HG02943 (cell line): Measurements from ENCODE around the gene LILRA1.
"Not testable (repeated sequence)": the region's sequence is repeated elsewhere in the genome, so short reads cannot be mapped to it uniquely, and the experiment has no call there.

ENCODE experiments used
- ATAC-seq: cut with Tn5 transposase; IDR thresholded peaks from one replicate; pipeline ENCODE4 v1.9.1; 2021; ENCODE audit warnings: mild to moderate bottlenecking, low read depth, moderate library complexity; ENCODE audit not compliant: unreplicated experiment

Gene LILRA1

DNA sequence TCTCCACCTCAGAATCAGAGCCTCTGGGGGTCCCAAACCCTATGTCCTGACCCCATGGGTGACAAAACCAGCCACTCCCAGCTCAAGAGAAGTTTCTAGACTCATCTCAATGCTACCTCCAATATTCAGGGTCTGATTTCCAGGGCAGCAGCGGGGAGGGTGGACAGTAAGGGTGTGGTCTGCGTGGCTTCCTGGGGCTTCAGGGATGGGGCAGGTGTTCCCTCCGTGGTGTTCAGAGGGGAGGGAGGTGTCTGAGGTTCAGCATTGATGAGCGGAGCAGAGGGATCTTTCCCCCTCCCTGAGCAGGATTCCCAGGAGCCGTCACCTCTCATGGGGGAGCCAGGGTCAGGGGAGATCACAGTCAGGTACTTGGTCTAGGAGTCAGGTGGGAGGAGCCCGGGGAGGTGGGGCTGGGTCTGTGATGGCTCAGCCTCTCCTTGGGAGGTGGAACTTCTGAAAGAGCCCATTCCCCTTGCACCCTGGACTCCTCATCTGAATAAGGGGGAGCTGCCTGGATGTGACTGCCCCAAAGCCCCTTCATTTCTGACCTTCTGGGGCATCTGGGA is 16.9 kb upstream of the LILRA1 start:
- ATAC-seq: no peak

DNA sequence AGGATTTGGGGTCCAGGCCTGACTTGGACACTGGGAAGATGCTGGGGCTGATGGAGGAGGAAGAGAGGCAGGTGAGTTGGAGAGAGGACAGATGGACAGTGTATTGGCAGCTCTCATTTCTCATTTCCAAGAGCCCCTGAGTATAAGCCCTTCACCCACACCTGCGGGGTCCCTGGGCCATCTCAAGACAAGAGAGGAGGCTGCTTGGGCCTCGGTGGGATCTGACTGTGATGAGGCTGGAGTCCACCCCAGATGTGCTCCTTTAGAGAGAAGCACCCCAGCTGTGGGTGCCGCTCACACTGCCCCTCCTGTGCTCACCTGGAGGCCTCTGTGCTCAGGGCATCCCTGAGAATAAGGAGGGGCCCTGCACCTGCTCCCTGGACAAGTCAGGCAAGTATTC is 16.1 kb upstream of the LILRA1 start:
- ATAC-seq: no peak

DNA sequence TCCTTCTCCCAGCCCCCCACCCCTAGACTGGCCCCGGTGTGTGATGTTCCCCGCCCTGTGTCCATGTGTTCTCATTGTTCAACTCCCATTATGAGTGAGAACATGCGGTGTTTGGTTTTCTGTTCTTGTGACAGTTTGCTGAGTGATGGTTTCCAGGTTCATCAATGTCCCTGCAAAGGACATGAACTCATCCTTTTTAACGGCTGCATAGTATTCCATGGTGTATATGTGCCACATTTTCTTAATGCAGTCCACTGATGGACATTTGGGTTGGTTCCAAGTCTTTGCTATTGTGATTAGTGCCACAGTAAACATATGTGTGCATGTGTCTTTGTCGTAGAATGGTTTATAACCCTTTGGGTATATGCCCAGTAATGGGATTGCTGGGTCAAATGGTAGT is 15.2 kb upstream of the LILRA1 start:
- ATAC-seq: not testable (repeated sequence)

DNA sequence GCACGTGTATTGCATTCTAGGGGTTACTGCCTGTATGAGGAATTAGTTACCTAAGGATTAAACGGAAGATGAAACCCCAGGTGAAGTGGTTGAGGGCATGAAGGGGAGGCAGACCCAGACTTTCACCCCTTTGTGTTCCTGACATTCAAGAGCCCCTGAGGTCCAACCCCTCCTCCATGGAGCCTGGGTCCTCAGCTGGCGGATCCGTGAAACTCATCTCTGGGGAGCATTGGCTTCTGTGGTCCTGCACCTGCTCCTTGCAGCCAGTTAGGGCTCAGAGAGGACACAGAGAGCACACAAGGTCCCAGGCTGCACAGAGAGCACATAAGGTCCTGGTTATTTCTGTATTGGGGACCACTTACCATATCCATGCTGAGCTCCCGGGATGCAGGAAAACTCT is 7.0 kb upstream of the LILRA1 start:
- no peak for ATAC-seq

DNA sequence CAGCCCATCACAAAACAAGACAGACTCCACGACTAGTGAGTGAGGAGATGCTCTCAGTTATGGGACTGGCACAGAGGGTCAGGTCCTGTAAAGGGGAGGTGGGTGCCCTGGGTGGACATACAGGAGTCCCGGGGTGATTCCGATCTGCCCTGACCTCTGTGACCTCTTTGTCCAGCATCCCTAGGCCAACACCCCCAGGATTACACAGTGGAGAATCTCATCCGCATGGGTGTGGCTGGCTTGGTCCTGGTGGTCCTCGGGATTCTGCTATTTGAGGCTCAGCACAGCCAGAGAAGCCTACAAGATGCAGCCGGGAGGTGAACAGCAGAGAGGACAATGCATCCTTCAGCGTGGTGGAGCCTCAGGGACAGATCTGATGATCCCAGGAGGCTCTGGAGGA is 6.4 kb upstream of the LILRA1 start:
- no peak for ATAC-seq

DNA sequence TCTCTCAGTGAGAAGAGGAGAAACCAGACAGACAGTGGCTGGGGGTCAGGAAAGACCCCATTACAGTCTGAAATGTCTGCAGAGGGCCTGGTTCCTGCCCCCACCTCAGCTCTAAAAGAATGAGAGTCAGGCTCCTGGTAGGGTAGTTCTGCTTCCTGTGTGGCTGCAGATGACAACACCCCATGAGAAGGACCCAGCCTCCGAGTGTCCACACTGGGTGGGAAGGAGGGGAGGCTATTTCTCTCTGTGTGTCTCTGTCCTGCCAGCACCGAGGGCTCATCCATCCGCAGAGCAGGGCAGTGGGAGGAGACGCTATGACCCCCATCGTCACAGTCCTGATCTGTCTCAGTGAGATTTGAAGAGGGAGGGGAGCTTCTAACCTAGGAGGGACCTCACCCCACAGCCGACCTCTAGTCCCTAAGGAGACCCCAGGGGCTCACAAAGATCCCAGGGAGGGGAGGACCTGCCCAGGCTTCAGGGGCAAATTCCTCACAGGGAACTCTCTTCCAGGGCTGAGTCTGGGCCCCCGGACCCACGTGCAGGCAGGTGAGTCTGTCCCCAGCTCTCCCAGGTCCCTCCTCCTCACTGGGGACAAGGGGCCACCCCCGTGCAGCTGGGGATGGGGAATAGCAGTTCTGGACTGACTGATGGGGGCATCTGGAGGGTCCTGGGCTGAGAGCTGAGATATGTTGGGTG is 647 bp downstream of the LILRA1 start:
- not testable (repeated sequence) for ATAC-seq

DNA sequence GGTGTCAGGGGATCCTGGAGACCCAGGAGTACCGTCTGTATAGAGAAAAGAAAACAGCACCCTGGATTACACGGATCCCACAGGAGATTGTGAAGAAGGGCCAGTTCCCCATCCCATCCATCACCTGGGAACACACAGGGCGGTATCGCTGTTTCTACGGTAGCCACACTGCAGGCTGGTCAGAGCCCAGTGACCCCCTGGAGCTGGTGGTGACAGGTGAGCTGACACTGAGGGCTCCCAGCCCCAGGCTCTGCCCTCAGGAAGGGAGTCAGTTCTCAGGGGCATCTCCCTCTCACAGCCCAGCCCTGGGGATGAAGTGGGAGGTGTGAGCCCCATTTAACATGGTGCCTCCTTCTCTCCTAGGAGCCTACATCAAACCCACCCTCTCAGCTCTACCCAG is 1.3 kb downstream of the LILRA1 start:
- no peak for ATAC-seq

DNA sequence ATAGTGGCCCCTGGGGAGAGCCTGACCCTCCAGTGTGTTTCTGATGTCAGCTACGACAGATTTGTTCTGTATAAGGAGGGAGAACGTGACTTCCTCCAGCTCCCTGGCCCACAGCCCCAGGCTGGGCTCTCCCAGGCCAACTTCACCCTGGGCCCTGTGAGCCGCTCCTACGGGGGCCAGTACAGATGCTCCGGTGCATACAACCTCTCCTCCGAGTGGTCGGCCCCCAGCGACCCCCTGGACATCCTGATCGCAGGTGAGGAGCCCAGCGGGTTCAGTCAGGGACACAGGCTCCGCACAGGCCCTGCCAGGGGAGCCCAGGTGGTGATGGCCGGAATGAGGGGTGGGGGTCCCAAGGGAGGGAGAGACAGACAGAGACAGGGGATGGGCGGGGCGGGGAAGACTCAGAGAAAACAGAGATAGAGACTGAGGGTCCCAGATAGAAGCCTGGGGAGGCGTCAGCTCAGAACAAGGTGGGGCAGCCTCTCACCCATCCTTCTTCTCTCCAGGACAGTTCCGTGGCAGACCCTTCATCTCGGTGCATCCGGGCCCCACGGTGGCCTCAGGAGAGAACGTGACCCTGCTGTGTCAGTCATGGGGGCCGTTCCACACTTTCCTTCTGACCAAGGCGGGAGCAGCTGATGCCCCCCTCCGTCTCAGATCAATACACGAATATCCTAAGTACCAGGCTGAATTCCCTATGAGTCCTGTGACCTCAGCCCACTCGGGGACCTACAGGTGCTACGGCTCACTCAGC is 2.4 kb downstream of the LILRA1 start:
- ATAC-seq: not testable (repeated sequence)

DNA sequence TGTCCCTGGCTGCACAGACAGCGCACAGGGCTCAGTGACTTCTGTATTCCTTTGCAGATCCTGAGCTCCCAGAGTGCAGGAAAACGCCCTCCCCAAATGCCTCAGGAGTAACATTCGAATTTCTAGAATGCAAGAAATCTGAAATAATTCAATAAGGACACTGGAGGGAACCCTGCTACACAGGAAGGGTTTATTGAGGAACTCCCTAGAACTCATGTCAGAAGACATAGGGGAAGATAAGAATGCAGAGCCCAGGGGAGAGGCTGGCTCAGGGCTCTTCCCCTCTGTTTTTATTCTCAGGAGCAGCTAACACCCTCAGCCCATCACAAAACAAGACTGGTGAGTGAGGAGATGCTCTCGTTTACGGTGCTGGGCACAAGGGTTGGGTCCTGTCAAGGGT is 6.8 kb downstream of the LILRA1 start:
- ATAC-seq: no peak

DNA sequence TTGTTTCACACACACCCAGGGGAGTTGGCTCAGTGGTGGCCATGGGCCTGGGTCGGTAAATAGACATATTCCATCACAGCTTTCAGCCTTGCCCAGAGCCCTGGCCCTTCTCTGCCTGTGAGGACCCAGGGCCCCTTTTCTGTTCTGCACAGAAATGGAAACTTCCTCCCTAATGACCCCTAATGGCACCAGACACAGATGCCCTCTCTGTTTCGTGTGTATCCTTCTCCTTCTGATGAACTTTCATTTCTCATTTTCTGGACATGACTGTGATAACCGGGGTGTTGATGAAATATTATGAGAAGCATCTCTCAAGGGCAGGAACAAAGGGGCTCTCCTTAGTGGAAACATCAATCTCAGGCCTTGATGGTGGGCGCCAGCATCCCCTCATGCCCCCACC is 12.8 kb downstream of the LILRA1 start:
- no peak for ATAC-seq

DNA sequence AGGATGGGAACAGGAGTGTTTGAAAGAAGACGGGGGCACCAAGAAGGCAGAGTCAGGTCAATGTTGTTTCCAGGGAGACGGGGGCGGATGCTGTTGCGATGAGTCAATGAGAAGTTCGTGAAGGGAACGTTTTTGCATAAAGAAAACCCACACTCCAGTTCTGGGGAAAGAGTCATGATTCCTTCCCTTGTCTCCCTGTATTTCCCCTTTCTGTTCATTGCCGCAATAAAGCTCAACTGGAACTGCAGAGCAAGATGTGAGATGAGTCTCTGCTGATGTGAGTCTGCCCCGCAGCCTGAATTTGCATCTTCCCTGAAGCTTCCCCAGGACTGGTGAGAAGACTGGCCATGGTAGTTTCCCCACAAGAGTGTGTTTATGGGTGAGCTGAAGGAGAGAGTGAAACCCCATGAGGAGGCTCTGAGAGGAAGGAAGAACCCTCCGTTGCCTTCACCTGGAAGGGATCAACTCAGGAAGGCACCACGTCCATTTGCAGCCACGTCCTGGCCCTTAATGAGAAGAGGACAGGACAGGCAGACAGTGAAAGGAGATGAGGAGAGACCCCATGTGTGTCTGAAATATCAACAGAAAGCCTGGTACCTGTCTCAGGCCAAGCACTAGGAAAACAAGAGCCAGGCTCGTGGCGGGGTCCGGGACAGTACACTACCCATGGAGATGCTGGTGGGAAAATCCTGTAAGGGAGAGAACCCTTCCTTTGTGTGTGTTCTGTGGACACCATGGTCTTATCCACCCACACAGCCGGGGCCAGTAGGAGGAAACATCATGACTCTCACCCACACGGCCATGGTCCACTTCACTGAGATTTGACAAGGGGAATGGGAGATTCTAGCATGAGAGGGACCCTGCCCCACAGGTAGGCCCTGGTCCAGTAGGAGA is 13.7 kb downstream of the LILRA1 start:
- ATAC-seq: no peak

DNA sequence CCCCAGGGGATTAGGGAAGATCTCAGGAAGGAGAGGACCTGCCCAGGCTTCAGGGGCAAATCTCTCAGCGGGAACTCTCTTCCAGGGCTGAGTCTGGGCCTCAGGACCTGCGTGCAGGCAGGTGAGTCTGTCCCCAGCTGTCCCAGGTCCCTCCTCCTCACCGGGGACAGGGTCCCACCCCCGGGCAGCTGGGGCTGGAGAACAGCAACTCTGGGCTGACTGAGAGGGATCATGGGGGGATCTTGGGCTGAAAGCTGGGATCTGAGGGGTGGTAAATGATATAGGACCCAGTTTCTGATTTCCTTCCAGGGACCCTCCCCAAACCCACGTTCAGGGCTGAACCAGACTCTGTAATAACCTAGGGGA is 14.3 kb downstream of the LILRA1 start:
- no peak for ATAC-seq

DNA sequence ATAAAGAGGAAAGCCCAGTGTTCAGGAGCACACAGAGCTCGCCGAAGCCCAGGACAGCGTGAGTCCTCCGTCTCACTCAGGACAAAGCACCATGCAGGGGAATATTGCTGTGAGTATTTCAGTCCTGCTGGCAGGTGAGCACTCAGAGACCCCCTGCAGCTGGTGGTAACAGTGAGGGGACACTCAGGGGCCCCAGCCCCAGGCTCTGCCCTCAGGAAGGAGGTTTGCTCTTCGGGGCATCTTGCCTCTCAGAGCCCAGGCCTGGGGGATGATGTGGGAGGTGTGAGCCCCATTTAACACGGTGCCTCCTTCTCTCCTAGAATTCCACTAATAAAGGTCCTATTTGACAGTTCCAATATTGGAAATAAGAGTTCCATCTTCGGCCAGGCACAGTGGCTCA is 14.8 kb downstream of the LILRA1 start:
- no peak for ATAC-seq

DNA sequence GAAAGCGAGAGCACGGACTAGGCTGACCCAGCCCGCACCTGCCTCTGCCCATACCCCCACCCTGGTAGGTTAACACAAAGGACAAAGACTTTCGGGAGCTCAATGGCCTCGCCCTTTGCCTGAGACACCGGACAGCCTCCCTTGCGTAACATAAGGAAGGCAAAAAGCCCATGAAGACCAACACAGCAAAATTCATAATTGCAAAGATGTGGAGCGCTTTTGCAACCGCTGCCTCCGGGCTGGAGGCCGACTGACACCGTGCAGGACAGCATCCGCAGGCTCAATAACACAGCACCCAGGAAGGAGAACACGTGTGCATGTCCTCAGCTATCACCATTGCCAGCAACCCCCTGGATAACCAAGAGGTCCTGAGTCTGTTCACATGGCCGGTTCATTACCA is 15.4 kb downstream of the LILRA1 start:
- no peak for ATAC-seq

DNA sequence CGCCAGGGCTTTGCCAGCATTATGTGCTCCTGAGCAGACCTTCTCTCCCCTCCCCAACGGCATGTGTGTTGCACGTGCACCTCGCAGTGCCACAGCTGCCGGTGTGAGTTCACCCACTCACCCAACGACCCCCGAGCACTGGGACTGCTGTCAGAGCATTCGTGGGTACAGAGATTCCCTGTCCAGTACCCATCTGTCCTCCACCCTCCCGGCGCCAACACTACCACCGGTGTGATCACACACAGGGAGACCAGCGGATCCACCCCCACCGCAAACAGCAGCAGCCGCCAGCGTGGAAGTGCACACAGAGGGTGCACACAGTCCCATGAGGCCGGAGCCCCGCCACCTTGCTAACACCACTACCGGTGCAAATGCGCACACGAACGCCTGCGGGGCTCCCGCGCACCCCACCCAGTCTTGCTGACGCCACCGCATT is 15.9 kb downstream of the LILRA1 start:
- ATAC-seq: no peak

DNA sequence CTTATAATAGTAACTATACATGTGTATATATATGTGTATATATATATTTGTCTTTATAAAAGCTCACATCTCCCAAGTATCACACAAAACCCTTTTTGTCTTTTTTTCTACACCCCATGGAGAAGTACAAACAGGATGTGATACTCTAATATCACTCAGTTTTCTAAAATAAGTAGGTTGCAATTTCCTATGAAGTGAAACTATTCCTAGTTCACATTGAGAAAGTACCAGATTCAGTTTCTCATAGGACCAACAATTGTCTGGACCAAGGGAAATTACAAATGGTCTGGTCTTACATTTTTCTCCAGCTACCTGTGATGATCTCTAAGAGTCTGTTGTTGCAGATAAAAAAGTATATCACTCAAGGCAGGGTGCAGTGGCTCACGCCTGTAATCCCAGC is 19.0 kb downstream of the LILRA1 start:
- ATAC-seq: no peak

DNA sequence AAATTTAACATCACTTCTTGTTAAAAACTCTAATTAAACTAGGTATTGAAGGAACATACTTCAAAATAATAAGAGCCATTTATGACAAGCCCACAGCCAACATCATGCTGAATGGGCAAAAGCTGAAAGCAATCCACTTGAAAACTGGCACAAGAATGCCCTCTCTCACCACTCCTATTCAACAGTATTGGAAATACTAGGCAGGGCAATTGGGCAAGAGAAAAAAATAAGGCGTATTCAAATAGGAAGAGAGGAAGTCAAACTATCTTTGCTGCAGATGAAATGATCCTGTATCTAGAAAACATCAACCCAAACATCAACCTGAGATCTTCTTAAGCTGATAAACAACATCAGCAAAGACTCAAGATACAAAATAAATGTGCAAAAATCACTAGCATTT is 21.3 kb downstream of the LILRA1 start:
- ATAC-seq: no peak

DNA sequence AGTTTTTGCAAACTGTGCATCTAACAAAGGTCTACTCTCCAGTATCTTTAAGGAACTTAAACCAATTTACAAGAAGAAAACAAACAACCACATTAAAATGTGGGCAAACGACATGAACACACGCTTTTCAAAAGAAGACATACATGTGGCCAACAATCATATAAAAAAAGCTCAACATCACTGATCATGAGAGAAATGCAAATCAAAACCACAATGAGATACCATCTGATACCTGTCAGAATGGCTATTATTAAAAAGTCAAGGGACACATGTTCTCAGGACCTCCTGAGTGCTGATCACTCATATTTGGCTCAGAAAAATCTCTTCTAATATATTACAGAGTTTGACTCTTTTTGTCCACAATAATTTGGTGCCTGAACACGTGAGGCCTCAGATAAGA is 22.6 kb downstream of the LILRA1 start:
- peak; percentile 34 for ATAC-seq

DNA sequence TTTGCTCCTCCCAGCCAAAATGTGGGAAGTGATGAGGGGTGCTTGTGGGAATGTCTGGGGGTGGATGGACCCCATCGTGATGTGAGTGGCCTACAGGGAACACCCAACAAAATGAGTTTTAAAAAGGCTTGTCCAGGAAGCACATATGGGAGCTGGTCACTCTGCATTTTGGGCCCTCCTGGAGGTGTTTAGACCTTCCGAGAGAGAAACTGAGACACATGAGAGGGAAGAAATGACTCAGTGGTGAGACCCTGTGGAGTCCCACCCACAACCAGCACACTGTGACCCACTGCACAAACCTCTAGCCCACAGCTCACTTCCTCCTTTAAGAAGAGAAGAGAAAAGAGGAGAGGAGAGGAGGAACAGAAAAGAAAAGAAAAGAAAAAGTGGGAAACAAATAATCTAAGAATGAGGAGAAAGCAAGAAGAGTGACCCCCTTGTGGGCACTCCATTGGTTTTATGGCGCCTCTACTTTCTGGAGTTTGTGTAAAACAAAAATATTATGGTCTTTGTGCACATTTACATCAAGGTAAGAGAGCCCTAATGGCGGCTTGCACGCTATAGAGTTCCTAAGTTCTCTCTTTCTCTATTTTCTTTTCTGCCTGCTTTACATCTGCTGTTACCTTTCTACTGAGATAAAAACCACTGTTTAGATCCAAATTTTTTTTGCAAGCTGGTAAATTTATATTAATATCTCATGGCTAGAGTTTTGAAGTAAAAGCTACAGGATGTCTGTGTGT is 23.6 kb downstream of the LILRA1 start:
- peak; percentile 81 for ATAC-seq

DNA sequence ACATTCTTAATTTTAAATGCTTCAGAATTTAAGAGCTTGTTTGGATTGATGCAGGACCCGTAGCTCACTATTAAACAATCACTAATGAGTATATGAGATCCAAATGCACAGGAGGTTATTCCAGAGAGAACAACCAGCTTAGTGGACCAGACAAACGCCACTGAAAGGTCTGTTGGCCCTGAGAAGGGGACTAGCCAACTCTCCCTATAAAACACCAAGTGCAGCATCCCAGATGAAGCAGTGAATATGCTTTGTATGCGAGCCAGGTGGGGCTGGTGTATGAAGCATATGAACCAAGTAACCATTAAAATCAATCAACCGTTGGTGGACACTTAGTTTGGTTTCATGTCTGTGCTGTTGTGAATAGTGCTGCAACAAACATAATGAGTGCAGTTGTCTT is 27.0 kb downstream of the LILRA1 start:
- no peak for ATAC-seq
